ENCODE data around the gene ZNF681.
A peak's percentile ranks its signal among the peaks of the same experiment; 100 is the strongest.
"Not testable (repeated sequence)": the region's sequence is repeated elsewhere in the genome, so short reads cannot be mapped to it uniquely, and the experiment has no call there.

ZNF681 gene

DNA sequence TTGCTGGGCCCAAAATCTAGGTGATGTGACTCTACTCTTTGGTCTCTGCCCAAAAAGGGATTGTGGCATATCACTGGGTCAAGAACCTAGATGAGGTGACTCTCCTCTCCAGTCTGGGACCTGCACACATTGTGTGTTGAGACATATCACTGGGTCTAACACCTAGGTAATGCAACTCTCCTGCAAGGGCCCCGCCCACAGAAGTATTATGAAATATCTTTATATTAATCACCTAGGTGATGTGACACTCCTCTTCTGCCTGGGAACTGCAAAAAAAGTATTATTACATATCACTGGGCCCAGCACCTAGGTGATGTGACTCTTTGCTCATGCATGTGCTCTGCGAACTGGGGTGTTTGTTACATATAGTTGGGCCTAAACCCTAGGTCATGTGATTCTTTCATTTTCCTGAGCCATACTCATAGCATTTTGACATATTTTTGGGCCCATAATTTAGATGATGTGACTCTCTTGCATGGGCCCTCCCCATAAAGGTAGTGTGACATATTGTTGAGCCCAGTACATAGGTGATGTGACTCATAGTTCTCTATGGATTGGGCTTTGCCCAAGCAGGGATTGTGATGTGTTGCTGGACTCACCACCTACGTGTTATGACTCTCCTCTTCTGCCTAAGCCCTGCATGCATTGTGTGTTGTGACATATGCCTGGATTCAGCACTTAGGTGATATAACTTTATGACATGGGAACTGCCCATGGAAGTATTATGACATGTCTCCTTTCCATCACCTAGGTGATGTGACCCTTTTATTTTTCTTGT is 11.2 kb upstream of the ZNF681 start:
- Histone ChIP-seq H3K36me3 (ENCODE audit: control insufficient read depth, insufficient read depth, low read length) (no peaks in the 10 kb centered on the region), H3K27me3 (replicated peaks; ENCODE audit: control insufficient read depth, insufficient read depth, low read length) (no peaks in the 10 kb centered on the region), H3K4me3 (replicated peaks; ENCODE audit: low read depth, low read length) (no peak overlapping the region)
- DNase-seq (ENCODE audit: extremely low read depth, insufficient read length): no peak
- TF ChIP-seq, protein P1, sequence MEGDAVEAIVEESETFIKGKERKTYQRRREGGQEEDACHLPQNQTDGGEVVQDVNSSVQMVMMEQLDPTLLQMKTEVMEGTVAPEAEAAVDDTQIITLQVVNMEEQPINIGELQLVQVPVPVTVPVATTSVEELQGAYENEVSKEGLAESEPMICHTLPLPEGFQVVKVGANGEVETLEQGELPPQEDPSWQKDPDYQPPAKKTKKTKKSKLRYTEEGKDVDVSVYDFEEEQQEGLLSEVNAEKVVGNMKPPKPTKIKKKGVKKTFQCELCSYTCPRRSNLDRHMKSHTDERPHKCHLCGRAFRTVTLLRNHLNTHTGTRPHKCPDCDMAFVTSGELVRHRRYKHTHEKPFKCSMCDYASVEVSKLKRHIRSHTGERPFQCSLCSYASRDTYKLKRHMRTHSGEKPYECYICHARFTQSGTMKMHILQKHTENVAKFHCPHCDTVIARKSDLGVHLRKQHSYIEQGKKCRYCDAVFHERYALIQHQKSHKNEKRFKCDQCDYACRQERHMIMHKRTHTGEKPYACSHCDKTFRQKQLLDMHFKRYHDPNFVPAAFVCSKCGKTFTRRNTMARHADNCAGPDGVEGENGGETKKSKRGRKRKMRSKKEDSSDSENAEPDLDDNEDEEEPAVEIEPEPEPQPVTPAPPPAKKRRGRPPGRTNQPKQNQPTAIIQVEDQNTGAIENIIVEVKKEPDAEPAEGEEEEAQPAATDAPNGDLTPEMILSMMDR (IDR thresholded peaks at IDR 0.05; ENCODE audit: insufficient read depth, low read length, poor library complexity, severe bottlenecking): no peak

DNA sequence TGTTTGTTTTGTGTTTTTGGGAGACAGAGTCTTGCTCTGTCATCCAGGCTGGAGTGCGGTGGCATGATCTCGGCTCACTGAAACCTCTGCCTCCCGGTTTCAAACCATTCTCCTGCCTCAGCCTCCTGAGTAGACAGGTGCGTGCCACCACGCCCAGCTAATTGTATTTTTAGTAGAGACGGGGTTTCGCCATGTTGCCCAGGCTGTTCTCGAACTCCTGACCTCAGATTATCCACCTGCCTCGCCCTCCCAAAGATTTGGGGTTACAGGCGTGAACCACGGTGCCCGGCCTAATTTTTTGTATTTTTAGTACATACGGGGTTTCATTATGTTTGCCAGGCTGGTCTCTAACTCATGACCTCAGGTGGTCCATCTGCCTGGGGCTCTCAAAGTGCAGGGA is 8.3 kb upstream of the ZNF681 start:
- H3K4me3 ChIP-seq (replicated peaks; ENCODE audit: low read depth, low read length): no peak overlapping the region
- DNase-seq (ENCODE audit: extremely low read depth, insufficient read length): no peak
- no peaks in the 10 kb centered on the region for H3K27me3 ChIP-seq (replicated peaks; ENCODE audit: control insufficient read depth, insufficient read depth, low read length)
- TF ChIP-seq, protein P1 (IDR thresholded peaks at IDR 0.05; ENCODE audit: insufficient read depth, low read length, poor library complexity, severe bottlenecking): no peak
- no peaks in the 10 kb centered on the region for H3K36me3 ChIP-seq (ENCODE audit: control insufficient read depth, insufficient read depth, low read length)

DNA sequence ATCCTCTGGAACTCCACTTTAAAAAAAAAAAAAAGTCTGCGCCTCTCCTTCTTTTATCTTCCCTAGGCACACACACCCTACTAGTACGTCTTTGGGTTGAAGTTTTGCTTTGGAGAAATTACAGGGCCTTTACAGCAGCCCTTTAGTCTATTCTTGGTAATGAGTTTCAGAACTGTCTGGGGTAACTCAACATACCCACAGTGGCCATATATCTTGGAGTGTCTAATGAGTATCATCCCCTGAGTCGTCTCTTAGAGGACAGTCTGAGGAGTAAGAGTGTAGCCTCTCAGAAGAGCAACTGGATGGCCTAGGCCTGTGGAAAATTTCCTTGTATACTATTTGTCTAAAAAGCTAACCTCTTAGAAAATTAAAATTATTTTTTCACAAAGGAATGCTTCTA is 6.1 kb upstream of the ZNF681 start:
- DNase-seq (ENCODE audit: extremely low read depth, insufficient read length): no peak
- Histone ChIP-seq H3K36me3 (ENCODE audit: control insufficient read depth, insufficient read depth, low read length) (no peaks in the 10 kb centered on the region), H3K27me3 (replicated peaks; ENCODE audit: control insufficient read depth, insufficient read depth, low read length) (no peaks in the 10 kb centered on the region), H3K4me3 (replicated peaks; ENCODE audit: low read depth, low read length) (no peak overlapping the region)
- TF ChIP-seq, protein P1 (IDR thresholded peaks at IDR 0.05; ENCODE audit: insufficient read depth, low read length, poor library complexity, severe bottlenecking): no peak

DNA sequence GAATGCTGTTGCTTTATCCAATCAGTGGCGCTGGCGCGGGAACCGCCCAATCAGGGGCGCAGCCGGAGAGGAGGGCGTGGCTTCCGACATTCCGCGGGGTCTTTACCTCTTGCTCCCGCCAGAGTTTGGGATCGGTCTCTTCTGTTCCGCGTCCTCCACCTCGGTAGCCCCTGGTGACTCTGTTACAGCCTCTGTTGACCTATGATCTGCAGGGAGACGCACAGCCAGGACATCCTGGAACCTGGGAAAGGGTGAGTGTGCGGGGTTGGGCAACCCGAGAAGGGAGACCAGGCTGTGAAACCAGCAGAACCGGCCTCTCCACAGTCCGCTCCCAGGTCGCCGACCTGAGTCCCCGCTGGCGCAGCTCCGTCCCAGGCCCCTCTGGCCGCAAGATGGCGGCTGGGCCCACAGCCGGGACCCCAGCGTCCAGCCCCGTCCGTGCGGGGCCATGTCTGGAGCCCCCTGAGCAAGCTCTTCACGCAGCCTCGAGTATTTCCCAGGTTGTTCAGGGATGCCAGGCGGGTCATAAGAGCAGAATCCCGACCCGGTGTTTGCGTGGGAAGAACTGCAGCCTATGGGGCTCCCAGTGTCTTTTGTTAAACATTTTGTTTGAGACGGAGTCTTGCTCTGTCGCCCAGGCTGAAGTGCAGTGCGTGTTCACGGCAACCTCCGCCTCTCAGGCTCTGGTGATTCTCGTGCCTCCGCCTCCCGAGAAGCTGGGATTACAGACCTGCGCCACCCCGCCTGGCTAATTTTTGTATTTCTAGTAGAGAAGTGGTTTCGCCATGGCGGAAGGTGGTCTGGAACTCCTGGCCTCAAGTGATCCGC is 4.4 kb upstream of the ZNF681 start:
- no peaks in the 10 kb centered on the region for H3K36me3 ChIP-seq (ENCODE audit: control insufficient read depth, insufficient read depth, low read length)
- no peaks in the 10 kb centered on the region for H3K27me3 ChIP-seq (replicated peaks; ENCODE audit: control insufficient read depth, insufficient read depth, low read length)
- TF ChIP-seq, protein P1 (IDR thresholded peaks at IDR 0.05; ENCODE audit: insufficient read depth, low read length, poor library complexity, severe bottlenecking): no peak
- H3K4me3 ChIP-seq (replicated peaks; ENCODE audit: low read depth, low read length): peak overlapping the region; percentile 84
- DNase-seq (ENCODE audit: extremely low read depth, insufficient read length): peak; percentile 83

DNA sequence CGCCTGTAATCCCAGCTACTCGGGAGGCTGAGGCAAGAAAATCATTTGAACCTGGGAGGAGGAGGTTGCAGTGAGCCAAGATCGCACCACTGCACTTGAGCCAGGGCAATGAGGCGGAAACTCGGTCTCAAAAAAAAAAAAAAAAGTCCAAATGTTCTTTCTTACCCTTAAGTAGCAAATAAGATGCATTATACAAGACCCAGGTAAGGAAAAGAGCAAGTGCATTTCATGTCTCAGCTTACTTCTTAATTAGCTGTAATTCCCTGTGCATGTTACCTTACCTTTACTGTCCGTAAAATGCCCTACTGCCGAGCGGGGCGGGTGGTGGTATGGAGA is 3.8 kb upstream of the ZNF681 start:
- DNase-seq (ENCODE audit: extremely low read depth, insufficient read length): no peak
- TF ChIP-seq, protein P1 (IDR thresholded peaks at IDR 0.05; ENCODE audit: insufficient read depth, low read length, poor library complexity, severe bottlenecking): no peak
- peak overlapping the region; percentile 84 for H3K4me3 ChIP-seq (replicated peaks; ENCODE audit: low read depth, low read length)

DNA sequence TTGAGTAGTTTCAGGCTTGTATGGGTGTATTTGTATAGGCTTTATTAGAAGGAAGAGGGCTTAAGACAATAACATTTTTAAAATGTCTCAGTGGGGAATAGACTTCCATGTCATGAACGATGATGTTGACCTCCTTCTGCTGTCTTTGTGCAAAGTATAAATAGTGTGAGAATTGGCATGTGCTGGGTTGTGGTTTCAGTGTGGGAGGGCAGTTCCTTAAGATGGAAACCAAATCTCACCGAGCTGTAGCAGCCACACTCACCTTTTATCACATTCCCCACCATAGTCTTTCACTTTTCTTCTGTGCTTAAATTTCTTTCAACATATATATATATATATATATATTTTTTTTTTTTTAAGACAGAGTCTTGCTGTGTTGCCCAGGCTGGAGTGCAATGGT is 1.6 kb upstream of the ZNF681 start:
- H3K4me3 ChIP-seq (replicated peaks; ENCODE audit: low read depth, low read length); H3K36me3 ChIP-seq (ENCODE audit: control insufficient read depth, insufficient read depth, low read length); DNase-seq (ENCODE audit: extremely low read depth, insufficient read length); H3K27me3 ChIP-seq (replicated peaks; ENCODE audit: control insufficient read depth, insufficient read depth, low read length): not testable (repeated sequence)

More for the DNA sequence above, 3.8 kb upstream of the ZNF681 start:
- Histone ChIP-seq H3K27me3 (replicated peaks; ENCODE audit: control insufficient read depth, insufficient read depth, low read length) (no peaks in the 10 kb centered on the region), H3K36me3 (ENCODE audit: control insufficient read depth, insufficient read depth, low read length) (no peaks in the 10 kb centered on the region)

DNA sequence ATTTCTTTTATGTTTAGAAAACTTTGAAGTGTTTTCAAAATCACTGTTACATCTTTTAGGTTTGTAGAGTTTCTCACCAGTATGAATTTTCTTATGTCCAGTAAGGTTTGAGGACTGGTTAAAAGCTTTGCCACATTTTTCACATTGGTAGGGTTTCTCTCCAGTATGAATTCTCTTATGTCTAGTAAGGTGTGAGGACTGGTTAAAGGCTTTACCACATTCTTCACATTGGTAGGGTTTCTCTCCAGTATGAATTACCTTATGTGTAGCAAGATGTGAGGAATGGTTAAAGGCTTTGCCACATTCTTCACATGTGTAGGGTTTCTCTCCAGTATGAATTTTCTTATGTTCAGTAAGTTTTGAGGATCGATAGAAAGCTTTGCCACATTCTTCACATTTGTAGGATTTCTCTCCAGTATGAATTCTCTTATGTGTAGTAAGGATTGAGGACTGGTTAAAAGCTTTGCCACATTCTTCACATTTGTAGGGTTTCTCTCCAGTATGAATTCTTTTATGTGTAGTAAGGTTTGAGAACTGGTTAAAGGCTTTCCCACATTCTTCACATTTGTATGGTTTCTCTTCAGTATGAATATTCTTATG is 15.0 kb downstream of the ZNF681 start:
- H3K27me3 ChIP-seq (replicated peaks; ENCODE audit: control insufficient read depth, insufficient read depth, low read length); H3K4me3 ChIP-seq (replicated peaks; ENCODE audit: low read depth, low read length); H3K36me3 ChIP-seq (ENCODE audit: control insufficient read depth, insufficient read depth, low read length); DNase-seq (ENCODE audit: extremely low read depth, insufficient read length): not testable (repeated sequence)

DNA sequence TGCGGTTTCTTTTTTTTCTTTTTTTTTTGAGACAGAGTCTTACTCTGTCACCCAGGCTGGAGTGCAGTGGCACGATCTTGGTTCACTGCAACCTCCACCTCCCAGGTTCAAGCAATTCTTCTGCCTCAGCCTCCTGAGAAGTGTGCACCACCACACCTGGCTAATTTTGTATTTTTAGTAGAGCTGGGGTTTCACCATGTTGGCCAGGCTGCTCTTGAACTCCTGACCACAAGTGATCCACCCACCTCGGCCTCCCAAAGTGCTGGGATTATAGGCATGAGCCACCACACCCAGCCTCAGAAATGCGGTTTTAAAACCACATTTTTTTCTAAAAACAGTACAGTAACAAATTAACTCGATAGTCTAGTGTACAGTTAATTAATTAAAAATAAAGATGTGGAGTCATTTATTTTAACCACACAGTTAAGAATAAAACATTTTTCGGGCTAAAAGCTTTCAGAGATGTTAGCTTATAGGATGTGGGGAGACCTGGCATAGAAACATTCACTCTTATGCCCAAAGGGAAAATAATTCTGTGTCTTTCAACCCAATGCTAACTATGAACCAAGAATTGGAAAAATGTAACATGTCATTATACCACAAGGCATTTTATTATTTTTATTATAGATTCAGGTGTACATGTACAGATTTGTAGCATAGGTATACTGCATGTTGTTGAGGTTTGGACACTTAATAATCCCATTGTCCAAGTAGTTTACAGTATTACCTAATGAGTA is 27.8 kb downstream of the ZNF681 start:
- DNase-seq (ENCODE audit: extremely low read depth, insufficient read length); H3K27me3 ChIP-seq (replicated peaks; ENCODE audit: control insufficient read depth, insufficient read depth, low read length): not testable (repeated sequence)

More for the DNA sequence above, 27.8 kb downstream of the ZNF681 start:
- not testable (repeated sequence) for H3K36me3 ChIP-seq (ENCODE audit: control insufficient read depth, insufficient read depth, low read length); H3K4me3 ChIP-seq (replicated peaks; ENCODE audit: low read depth, low read length)

All from GM06990 (cell line).